HG02884 (cell line): ENCODE measurements around the gene CITED2.
"Not testable (repeated sequence)": the region's sequence is repeated elsewhere in the genome, so short reads cannot be mapped to it uniquely, and the experiment has no call there.

Experiments used
- ATAC-seq: cut with Tn5 transposase; IDR thresholded peaks from one replicate; pipeline ENCODE4 v1.9.1; 2021; ENCODE audit warnings: mild to moderate bottlenecking, moderate library complexity; ENCODE audit not compliant: unreplicated experiment

Gene CITED2

DNA sequence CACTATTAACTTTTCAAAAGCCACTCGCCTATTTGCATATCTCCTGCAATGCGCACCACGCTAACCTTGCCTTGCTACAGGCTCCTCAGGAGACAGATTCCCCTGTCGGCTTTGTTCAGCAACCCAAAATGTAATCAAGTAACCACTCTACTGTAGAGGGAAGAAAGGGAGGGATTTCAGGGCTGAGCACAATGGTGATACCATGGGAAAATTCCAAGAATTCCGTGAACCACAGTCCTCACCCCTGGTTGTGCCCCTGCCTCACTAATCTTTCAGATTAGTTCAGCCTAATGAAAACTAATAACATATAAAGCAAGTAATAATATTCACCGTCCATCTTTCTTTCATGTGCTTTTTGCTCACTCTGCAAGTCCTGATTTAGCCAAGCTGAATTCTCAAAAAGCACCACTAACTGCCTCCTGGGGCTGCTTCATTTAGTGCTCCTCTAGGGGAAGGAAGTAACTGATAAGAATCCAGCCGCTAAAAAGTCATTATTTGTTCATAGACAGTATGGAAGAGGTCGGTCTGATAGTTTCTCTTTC, 6.6 kb downstream of the CITED2 start:
- ATAC-seq: no peak

DNA sequence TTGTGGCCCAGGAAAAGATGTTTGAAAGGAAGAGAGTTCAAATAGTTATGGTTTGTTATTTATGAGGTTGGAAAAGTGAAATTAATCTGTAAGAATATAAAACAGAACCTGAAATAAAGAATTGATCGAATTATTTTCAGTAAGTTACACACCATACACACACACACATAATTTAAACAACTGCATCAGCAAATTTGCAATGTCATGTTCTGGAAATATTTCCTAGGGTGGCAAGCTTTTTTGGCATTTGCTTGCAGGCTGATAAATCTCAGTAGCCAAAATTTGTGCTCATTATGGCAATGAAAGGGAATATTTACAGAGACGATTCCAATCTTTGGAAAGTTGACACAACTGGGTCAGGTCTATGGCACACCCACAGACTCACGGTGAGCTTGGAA, 9.5 kb downstream of the CITED2 start:
- ATAC-seq: no peak

DNA sequence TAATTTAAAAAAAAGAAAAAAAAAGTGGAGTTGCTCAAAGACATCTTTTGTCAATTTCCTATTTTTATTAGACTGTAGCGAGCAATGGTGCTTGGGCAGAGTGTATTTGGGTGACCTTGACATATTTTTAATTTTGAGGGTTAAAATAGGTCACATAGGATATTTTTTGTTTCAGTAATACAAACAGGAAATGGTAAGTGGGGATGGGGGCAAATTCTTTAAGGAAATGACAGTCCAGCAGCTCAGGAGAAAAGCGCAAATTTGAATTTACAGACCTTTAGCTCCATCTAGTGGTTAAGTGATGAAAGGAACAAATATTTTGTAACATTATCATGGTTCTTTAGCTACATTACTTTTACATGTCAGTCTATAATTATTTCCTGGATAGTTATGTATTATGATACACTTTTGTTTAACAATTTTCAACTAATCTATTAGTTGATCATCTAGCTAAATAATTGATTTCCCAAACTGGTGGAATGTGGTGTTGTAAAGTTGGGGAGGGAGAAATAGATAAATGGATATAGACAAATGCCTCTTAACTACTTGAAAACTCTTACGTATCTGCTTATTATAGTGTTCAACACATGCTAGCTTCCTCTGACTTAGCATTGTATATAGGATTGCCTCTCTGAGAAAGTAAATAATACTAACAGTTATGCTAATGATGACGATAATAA, 10.0 kb downstream of the CITED2 start:
- no peak for ATAC-seq

DNA sequence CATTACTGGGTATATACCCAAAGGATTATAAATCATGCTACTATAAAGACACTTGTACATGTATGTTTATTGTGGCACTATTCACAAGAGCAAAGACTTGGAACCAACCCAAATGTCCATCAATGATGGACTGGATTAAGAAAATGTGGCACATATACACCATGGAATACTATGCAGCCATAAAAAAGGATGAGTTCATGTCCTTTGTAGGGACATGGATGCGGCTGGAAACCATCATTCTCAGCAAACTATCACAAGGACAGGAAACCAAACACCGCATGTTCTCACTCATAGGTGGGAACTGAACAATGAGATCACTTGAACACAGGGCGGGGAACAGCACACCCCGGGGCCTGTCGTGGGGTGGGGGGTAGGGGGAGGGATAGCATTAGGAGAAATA, 10.7 kb downstream of the CITED2 start:
- not testable (repeated sequence) for ATAC-seq

DNA sequence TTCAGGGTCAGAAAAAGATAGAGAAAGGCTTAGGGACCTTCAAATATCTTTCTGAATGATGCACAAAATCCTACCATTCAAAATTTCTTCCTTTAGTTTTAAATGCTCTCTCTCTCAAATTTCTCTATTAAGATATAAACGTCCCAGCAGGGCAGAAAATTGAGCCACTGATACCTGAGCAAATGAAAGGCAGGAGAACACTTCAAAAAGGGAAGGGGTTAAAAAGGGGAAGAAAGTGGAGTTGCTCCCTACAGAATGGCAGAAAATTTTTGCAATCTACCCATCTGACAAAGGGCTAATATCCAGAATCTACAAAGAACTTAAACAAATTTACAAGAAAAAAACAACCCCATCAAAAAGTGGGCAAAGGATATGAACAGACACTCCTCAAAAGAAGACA, 11.3 kb downstream of the CITED2 start:
- ATAC-seq: not testable (repeated sequence)

DNA sequence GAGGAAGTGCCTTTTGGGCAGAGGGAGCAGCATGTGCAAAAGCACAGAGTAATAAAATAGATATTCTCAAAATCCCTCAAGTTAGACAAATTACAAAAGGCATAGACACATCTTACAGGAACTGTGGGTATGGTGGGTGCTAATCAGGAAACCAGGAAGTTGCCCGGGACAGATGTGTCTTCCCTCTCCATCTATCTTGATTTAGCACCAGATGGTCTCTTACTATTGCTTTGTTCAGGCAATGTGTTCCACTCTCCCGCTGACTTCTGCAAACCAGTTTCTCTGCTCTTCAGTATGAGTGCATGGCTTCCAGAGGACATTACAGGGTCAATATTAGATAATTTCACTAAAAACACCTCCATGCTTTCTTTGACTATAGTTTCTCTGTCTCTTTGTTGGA, 13.2 kb downstream of the CITED2 start:
- no peak for ATAC-seq

DNA sequence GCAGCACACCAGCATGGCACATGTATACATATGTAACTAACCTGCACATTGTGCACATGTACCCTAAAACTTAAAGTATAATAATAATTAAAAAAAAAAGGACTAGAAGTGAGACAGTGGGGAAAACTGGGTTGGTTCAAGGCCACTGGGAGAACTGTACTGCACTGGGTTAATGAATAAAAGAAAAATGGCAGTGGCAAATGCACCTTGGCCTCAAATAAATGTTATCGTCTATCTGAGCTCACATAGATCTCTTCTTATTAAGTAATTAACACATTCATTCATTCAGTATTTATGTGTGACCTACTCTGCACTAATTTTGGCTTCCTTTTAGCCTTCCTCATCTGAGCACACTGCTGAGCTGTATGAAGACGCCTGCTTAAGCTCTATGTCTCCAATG, 17.5 kb downstream of the CITED2 start:
- ATAC-seq: no peak

DNA sequence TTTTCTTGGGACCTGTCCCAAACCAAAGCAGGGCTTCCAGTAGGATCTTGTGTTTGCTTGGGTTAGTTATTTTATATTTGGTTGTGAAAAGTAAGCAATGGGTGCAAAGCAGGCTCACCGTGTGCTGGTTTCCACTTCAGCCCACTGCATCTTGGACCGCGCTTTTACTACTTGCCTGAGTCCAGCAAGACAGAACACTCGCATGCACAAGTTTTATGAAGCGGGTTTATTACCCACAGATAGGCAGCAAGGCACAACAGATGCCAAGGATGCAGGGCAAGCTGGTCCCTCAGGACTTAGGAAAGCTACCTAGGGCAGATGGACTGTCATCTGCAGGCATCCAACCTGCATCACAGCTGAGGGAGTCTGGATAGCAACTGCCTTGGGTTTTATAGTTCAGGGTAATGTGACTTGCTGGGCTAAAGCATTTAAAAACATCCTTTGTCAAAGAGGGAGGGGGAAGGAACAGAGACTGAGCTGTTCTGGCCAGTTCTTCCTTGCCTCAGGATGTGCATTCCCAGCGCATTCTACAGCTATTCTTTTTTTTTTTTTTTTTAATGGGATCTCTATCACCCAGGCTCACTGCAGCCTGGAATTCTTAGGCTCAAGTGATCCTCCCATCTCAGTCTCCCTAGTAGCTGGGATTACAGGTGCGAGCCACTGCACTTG, 18.5 kb downstream of the CITED2 start:
- no peak for ATAC-seq

DNA sequence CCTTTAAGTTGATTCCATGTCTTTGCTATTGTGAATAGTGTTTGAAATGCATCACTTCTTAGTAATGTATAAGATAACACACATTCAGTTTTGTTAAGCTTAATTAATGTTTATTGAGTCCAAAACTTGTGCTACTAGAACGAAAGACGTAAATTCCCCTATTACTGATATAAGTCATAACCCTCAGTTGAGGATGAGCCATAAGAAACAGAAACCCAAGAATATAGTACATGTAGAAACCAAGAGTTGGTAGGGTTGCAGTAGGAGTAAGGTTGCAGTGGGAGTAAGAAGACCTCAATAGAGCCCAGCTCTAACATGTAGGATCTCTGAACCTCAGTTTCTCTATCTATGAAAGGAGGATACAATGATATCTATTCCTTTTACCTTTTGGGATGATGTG, 19.3 kb downstream of the CITED2 start:
- no peak for ATAC-seq

DNA sequence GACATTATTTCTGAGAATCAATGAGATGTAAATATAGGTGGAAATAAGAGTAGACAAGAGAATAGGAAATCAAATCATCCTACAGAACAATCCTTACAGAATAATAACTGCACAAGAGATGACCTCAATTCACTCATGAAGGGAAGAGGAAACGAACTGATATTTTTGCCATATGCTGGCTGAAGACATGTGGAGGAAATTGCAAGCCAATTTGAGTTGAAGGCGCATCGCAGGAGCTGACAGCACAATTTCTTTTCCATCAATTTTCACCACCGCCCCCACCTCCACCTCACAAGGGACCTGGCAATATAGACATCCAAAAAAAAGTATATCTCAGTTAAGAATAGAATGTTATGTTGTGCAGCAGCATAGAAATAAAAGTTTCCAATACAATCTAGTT, 20.3 kb downstream of the CITED2 start:
- no peak for ATAC-seq

DNA sequence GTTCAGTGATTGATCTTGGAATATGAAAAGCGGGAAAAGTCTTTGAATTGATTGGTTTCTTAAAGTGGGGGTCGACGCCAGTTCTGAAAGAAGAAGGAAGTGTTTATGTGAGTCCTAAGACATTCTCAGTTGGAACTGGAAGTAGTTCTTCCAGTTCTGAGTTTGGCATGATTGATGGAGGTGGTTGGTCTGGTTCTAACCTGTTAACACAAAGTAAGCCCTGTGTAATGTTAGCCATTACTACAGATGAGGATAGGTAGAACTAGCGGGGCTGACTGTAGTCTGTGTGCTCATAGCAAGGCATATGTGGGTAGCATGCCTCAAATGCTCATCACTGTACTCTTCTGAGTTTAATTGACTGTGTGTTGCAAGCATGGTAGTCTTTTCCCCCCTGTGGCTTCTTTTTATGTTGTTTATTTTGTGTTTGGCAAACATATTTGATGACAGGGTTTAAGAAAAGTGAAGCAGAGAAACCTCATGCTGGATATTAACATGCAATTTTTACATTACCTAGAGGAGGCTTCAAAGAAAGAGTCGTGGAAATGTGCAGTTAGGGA, 24.9 kb downstream of the CITED2 start:
- no peak for ATAC-seq

DNA sequence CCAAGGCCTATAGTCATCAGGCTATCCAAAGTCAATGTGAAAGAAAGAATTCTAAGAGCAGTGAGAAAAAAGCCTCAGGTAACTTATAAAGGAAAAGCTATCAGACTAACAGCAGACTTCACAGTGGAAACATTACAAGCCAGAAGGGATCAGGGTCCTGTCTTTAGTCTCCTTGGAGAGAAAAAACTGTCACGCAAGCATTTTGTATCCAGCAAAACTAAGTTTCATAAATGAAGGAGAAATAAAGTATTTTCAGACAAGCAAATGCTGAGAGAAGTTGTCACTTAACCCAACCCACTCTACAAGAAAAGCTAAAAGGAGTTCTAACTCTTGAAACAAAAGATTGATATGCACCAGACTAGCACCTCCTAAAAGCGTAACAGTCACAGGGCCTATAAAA, 28.1 kb downstream of the CITED2 start:
- ATAC-seq: no peak

DNA sequence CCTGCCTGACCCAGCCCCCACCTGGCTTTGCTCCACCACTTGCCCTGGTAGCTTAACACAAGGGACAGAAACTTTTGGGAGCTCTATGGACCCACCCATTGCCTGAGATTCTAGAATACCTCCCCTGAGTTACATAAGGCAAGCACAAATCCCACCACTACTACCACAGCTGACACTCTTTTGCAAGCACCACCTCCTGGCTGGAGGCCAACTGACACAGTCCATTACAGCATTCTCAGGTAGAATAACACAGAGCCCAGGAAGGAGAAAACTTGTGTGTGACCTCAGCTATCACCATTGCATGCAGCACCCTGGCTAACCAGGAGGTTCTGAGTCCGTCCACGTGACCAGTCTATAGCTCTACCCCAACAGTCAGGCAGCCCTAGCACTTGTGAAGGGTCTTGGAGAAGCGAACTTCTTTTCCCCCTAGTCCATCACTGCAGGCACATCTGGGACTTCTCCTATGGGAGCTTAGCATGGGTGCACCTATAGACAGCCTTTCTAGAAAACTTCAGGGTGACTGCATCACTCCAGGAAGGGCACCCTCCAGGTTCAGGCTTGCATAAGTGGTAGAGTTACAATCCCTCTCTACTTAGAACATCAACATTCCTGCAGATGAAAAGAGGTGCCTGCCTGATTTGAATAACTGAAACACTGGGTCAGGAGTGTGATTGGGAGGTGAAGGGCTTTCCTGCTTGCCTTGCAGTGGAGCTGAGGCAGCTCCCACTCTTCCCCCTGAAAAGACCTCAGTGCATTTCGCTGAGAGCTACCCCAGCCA, 30.1 kb downstream of the CITED2 start:
- ATAC-seq: no peak

DNA sequence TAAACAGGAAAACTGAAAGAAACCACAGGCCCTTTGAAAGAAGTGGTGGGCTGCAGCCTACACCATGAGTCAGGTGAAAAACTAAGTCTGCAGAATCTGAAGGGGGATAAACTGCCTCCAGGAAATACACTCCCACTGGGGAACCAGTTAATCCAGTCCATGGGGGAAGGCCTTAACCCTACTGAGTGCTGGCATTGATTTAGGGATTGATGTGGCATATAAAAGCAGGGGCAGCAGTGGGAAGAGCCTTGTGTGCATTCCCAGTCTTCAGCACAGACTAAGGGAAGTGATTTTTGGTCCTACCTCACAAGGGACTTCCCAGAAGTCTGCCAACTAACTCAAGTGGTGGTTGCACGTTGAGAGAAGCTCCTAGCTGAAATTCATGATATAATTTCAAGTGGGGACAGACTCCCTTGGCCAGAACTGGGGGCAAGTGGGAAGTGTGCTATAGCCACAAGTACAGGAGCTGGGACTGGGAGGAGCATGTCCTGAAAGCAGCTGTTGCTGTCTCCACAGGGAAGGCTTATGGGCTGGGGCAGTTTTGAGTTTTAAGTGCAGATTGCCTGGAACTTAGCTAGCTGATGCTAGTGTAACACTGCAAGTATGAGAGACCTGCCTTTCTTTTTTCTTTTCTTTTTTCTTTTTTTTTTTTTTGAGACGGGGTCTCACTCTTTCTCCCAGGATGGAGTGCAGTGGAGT, 31.2 kb downstream of the CITED2 start:
- no peak for ATAC-seq

DNA sequence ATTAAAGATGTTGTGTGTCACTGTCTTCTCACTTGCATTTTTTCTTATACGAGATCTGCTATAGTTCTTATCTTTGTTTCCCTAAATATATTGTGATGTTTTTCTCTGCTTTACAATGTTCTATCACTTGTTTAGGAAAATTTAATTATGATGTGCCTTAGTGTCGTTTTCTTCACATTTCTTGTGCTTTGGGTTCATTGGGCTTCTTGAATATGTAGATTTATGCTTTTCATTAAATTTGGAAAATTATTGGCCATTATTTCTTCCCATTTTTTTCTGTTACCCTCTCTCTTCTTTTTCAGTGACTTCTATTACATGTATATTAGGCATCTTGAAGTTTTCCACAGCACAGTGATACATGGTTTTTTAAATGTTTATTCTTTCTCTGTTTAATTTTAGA, 33.4 kb downstream of the CITED2 start:
- no peak for ATAC-seq

DNA sequence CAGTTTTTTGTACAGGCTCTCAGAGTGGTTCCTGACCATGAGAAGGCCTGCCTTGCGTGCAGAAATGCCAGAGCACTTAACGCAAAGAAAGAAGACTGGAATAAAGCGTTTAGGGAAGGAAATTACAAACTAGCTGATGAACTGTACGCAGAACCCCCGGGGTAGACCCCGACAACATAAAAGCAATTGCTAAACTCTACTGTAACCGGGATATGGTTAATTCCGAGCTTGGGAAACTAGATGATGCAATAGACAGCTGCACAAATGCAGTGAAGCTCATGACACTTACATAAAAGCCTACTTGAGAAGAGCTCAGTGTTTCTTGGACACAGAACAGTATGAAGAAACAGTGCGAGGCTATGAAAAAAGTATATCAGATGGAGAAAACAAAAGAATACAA, 35.7 kb downstream of the CITED2 start:
- ATAC-seq: no peak

DNA sequence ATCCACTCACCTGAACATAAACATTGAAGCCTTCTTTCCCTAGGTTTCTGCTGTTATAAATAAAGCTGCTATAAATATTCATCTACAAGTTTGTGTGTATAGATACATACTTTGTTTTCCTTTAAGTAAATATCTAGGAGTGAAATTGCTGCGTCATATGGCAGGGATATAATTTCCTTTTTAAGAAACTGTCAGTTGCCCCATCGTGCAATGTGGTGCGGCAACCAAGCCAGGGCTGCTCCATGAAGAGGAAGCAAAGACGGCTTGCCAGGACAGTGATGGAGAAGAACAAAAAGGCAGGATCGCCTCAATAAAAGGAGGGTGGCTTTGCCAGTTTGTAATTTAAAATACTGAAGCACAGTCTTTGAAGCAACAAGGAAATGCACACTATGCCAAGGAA, 36.6 kb downstream of the CITED2 start:
- no peak for ATAC-seq

DNA sequence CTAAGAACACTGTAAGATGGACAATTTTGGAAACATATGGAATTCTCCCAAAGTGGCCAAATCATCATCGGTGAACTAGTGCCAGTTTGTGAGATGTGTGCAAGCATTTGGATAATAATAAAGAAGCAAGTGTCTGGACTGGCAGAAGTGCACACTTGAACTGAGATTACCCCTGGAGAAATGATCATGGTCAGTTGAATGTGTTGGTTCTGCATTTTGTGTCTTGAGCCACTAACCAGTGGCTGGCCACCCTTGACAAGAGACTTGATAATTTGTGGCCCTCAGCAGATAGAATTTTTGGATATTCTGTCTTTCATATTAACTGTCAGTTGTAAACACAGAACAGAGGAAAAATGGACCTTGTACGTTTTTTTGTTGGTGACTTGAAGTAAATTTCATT, 37.4 kb downstream of the CITED2 start:
- no peak for ATAC-seq

DNA sequence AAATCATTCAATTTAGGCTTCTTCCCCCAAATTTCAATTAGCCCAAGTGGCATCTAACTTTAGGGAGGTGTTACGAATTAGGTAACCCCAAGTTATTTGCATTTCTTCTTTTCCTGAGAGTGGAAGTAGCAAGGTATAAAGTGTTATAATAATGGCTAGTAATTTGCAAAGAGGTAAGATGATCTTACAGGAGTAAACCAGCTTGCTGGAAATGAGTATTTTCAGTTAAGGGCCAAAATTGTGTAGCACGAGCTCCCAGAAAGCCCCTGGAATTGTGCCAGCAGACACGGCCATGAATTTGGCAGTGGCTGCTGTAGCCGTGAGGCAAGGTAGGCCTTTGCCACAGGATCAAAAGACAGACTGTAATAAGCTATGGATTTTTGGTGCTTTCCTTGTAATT, 38.0 kb downstream of the CITED2 start:
- ATAC-seq: peak; percentile 57

DNA sequence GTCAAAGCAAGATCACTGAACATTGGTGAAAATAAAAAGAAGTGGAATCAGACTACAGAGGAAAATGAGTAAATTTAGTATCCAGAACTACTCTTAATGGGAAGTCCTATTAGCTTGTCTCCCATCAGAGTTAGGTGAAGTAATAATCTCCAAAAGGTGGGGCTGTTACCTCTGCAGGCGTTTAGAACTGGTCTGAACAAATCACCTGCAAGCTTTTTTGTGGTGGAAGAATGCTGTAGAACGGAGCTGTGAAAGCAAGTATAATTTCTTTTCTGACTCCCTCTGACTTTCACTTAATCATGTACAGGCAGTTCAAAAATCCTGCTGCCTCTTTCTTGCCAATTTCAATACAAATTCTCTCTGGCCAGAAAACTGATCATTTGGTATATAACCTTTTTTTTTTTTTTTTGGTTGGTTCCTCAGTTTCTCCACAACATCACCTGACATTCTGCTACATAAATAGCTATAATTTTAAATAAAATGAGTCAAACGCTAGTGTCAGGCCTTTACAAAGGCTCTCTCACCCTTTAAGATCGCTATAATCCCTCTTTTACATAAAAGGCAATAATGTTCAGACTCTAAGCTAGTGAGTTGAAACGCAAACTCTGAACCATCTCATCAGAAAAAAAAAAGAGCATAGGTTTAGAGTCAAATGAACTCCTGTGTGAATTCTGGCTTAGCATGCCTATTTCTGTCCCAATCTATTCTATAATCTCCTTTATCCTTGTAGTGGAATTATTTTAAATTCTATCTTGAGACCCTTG, 38.8 kb downstream of the CITED2 start:
- no peak for ATAC-seq
